ENCODE measurements around the gene PCNX4. TPM values are rescaled to one million over a fixed set of nuclear protein-coding genes. Genes with fewer than 3 reads are reported as not detected.
A peak's percentile ranks its signal among the peaks of the same experiment; 100 is the strongest.
"Not testable (repeated sequence)": the region's sequence is repeated elsewhere in the genome, so short reads cannot be mapped to it uniquely, and the experiment has no call there.

PCNX4 gene
- total RNA-seq, 1 experiment from 2014 or later, result 66.2 TPM

DNA sequence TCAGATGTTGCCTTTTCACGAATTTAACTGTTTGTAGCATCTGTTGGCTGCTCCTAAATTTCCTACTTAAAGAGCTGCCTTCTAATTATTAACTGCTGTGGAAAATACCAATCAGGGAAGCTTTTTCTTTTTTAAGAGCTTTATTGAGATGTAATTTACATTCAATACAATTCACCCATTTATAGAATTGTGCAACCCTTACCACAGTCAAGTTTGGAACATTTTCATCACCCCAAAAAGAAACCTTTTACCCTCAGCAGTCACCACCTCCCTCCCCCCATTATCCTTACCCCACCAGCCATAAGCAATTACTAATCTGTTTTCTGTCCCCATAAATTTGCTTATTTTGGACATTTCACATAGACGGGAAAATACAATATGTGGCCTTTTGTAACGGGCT, 1.4 kb downstream of the PCNX4 start:
- Histone ChIP-seq H3K9me3 (replicated peaks) (no peaks in the 10 kb centered on the region), H3K4me1 (peaks cover 15% of the 10 kb centered on the region; the same call in 1 of the 2 replicates), H3K27ac (peak overlapping the region; percentile 97), H3K36me3 (peaks cover 10% of the 10 kb centered on the region), H3K27me3 (no peaks in the 10 kb centered on the region), H3K4me3 (peak overlapping the region; percentile 87)
- no peak for DNase-seq

DNA sequence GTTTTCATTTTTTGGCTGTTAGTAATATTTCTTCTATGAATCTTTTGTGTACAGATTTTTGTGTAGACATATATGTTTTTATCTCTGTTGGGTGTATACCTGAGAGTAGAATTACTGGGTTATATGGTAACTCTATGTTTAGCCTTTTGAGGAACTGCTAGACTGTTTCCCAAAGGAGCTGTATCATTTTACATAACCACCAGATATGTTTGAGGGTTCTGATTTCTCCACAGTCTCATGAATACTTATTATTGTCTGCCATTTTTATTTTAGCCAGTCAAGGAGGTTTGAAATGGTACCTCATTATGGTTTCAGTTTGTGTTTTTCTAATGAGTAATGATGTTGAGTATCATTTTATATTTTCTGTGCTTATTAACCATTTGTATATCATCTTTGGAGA, 1.9 kb downstream of the PCNX4 start:
- peaks cover 15% of the 10 kb centered on the region for H3K36me3 ChIP-seq
- no peaks in the 10 kb centered on the region for H3K27me3 ChIP-seq
- H3K9me3 ChIP-seq (replicated peaks), result no peaks in the 10 kb centered on the region
- peaks cover 15% of the 10 kb centered on the region; the same call in 1 of the 2 replicates for H3K4me1 ChIP-seq
- peak overlapping the region; percentile 97; the same call in 1 of the 2 replicates for H3K27ac ChIP-seq
- DNase-seq, result peak in 1 of 2 experiments; percentile 5
- H3K4me3 ChIP-seq, result peak overlapping the region; percentile 87

DNA sequence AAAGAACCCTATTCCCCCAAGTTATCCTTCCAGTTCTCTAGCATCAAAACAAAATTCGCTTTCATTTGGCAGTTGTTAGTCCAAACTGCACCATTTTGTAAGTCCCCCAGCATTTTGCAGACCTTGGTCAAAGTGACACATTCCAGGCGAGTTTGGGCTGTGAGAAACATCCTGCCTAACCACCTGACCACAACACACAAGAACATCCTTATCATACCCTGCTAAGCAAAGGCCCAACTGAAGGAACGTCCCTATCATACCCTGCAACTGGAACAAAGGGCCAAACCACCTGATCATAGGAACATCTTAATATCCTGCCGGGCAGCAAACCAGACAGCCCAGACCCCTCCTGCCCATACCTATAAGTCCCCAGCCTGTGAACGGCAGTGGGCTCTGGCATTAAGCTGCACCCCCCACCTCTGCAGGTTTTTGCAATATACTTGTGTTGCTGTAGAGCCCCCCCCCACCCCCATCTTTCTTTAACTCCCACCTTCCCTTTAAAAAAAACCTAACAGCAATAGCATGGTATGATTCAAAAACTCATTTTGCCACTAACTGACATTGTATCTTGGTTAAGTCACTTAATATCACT, 2.7 kb downstream of the PCNX4 start:
- Histone ChIP-seq H3K4me1 (peaks cover 15% of the 10 kb centered on the region; the same call in 1 of the 2 replicates), H3K27me3 (no peaks in the 10 kb centered on the region), H3K27ac (no peak overlapping the region), H3K36me3 (peaks cover 15% of the 10 kb centered on the region), H3K9me3 (replicated peaks) (no peaks in the 10 kb centered on the region), H3K4me3 (no peak overlapping the region; the same call in 1 of the 2 replicates)
- no peak for DNase-seq

DNA sequence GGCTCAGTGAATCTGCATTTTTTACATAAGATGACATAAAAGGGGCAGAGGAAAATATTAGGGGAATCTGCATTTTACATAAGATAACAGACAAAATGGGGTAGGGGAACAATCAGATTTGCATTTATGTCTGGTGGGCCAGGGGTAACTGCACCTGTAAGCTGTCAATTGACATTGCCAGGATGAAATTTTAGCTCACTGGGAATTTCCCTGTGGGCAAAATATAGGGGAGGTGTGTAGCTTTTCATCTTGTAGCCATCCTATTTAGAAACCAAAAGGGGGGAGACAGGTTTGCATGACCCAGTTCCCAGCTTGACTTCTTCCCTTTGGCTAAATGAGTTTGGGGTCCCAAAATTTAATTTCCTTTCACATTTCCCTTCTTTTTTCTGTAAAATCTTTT, 3.5 kb downstream of the PCNX4 start:
- no peak for DNase-seq
- Histone ChIP-seq H3K36me3 (peaks cover 19% of the 10 kb centered on the region), H3K9me3 (replicated peaks) (no peaks in the 10 kb centered on the region), H3K27me3 (no peaks in the 10 kb centered on the region), H3K4me3 (no peak overlapping the region), H3K4me1 (peaks cover 12% of the 10 kb centered on the region; the same call in 1 of the 2 replicates), H3K27ac (no peak overlapping the region)

DNA sequence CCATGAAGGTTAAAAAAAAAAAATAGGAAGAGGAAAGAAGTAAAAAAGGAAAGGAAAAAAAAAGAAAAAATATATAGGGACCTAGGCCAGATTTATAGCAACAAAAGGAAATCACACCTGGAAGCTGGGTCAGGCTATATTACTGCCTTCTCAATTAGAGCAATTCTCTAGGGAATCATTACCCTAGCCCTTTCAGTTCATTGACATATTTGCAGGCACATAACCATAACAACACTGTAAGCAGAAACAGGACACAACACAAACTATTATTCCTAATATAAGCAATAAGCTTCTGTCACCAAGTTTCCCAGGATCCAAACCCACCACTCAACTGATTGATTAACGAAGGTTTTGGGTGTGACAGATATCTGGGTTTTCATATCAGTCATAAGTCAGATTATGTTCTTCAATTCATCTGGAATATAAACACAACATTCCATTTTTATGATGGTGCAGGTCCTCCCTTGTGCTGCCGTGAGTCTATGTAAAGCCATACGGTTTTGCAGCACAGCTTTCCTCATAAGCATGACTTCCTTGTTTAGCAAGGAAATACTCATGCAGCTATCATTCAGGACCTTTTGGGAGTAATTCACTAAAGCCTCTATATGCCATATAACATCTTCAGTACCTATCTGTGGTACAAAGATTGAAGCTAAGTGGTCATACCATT, 4.2 kb downstream of the PCNX4 start:
- no peak overlapping the region for H3K4me3 ChIP-seq
- H3K27ac ChIP-seq, result no peak overlapping the region
- H3K36me3 ChIP-seq, result peaks cover 19% of the 10 kb centered on the region
- peaks cover 7% of the 10 kb centered on the region; the same call in 1 of the 2 replicates for H3K4me1 ChIP-seq
- H3K9me3 ChIP-seq (replicated peaks), result no peaks in the 10 kb centered on the region
- no peaks in the 10 kb centered on the region for H3K27me3 ChIP-seq
- DNase-seq, result no peak

DNA sequence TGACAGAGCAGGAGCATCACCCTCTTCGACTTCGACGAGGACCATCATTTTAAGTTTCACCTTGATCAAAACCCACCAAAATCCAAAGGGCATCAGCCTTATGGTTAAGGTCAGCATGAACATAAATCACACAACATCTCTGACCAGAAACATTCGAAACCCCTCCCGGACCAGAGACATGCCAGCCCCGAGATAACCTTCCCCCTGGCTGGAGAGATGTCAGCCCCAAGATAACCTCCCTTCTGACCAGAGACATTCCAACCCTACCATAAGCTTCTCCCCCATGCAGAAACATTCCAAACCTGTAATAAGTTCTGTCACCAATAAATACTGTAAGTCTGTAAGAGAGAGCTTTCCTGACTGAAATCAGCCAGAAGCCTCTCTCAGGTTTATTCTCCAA, 6.3 kb downstream of the PCNX4 start:
- no peak for DNase-seq
- Histone ChIP-seq H3K27ac (no peak overlapping the region), H3K9me3 (replicated peaks) (no peaks in the 10 kb centered on the region), H3K4me3 (no peak overlapping the region), H3K4me1 (peaks cover 7% of the 10 kb centered on the region; the same call in 1 of the 2 replicates), H3K36me3 (peaks cover 19% of the 10 kb centered on the region), H3K27me3 (no peaks in the 10 kb centered on the region)

DNA sequence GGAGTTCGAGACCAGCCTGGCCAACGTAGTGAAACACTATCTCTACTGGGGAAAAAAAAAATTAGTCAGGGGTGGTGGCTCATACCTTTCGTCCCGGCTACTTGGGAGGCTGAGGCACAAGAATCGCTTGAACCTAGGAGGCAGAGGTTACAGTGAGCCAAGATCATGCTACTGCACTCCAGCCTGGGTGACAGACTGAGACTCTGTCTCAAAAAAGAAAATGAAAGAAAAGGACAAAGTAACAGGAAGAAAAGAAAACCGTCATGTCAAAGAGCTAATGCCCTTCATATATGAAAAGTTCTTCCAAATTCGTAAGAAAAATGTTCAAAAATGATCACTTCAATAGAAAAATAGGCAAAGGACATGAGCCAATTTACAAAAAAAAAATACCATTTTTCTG, 8.1 kb downstream of the PCNX4 start:
- H3K36me3 ChIP-seq, result peaks cover 19% of the 10 kb centered on the region
- H3K27ac ChIP-seq; H3K27me3 ChIP-seq; H3K4me3 ChIP-seq; H3K9me3 ChIP-seq (replicated peaks); H3K4me1 ChIP-seq; DNase-seq: not testable (repeated sequence)

DNA sequence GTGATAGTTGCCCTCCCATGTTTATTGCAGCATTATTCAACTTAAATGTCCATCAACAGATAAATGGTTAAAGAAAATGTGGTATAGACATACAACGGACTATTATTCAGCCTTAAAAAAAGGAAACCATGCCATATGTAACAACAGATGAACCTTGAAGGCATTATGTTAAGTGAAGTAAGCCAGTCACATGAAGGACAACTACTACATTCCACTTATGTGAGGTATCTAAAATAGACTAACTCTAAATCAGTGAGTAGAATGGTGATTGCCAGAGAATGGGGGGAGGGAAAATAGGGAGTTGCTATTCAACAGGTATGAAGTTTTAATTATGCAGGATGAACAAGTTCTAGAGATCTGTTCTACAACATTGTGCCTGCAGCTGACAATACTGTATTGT, 10.1 kb downstream of the PCNX4 start:
- H3K36me3 ChIP-seq, result peaks cover 15% of the 10 kb centered on the region
- no peaks in the 10 kb centered on the region for H3K27me3 ChIP-seq
- no peak for DNase-seq
- H3K9me3 ChIP-seq (replicated peaks), result no peaks in the 10 kb centered on the region
- H3K4me3 ChIP-seq, result no peak overlapping the region
- H3K4me1 ChIP-seq, result no peaks in the 10 kb centered on the region
- no peak overlapping the region for H3K27ac ChIP-seq

DNA sequence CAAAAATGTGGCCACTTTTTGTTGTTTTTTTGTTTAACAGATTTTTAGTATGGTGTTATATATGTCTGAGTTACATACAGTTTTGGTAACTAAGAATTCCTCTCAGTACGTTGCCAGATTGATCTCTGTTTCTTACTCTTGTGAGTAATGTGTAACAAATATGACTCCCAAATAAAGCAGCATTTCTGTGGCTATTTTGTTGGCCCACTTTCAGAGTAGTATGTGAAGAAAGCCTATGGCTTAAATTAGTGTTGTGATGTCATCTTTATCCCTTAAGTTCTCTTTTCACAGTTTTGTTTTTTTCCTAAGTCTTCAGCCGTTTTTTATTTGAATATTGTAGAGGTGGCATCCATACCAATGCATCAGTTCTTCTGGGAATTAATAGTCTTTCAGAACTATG, 10.7 kb downstream of the PCNX4 start:
- H3K27me3 ChIP-seq, result no peaks in the 10 kb centered on the region
- no peaks in the 10 kb centered on the region for H3K4me1 ChIP-seq
- no peaks in the 10 kb centered on the region for H3K9me3 ChIP-seq (replicated peaks)
- H3K4me3 ChIP-seq, result no peak overlapping the region
- no peak overlapping the region for H3K27ac ChIP-seq
- DNase-seq, result no peak
- H3K36me3 ChIP-seq, result peaks cover 13% of the 10 kb centered on the region

DNA sequence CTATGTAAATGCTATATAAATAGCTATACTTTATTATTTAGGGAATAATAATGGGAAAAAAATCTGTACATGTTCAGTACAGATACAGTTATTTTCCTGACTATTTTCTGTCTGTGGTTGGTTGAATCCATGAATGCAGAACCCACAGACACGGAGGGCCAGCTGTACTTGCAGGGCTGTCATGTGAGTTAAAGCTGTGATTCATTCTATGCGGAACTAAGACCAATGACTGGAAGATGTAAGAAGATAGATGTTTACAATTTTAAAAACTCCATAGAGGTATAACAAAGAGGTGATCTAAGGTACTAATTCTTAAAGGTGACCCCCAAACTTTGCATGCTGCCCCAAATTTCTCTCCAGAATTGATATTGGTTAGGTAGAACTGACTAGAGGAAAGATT, 14.6 kb downstream of the PCNX4 start:
- H3K27ac ChIP-seq, result no peak overlapping the region
- H3K4me1 ChIP-seq, result no peaks in the 10 kb centered on the region
- no peaks in the 10 kb centered on the region for H3K27me3 ChIP-seq
- DNase-seq, result peak in 1 of 2 experiments; percentile 8
- H3K9me3 ChIP-seq (replicated peaks), result no peaks in the 10 kb centered on the region
- no peak overlapping the region for H3K4me3 ChIP-seq
- H3K36me3 ChIP-seq, result peaks cover 18% of the 10 kb centered on the region

DNA sequence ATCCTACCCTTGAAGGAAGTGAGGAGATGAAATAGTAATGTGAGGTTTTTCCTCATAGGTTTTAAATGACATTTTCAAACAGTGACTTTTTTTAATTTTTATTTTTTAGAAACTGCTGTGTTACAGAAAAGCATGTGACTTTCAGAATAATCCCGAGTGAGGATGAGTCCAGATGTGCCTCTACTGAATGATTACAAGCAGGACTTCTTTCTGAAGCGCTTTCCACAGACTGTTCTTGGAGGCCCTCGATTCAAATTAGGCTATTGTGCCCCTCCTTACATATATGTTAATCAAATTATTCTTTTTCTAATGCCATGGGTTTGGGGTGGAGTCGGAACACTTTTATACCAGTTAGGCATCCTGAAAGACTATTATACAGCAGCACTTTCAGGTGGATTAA, 15.8 kb downstream of the PCNX4 start:
- H3K36me3 ChIP-seq, result peaks cover 18% of the 10 kb centered on the region

DNA sequence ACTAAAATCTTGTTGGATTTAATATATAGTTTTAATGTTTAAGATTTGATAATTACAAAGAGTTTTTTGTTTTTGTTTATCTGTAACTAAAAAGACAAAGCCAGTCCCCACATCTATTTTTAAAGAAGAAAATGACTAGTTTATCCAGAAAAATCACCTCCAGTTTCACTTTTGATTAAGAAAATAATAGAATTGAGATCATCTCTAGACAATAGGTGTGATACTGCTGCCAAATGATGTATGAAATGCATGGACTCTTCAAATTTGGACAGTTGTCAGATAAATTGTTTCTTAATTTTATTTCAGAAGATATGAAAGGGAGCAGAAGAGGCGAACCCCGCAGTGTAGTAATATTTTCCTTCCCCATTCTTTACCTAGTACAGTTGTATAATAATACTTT, 20.0 kb downstream of the PCNX4 start:
- no peak overlapping the region for H3K4me3 ChIP-seq
- no peak for DNase-seq
- no peak overlapping the region for H3K27ac ChIP-seq
- H3K9me3 ChIP-seq (replicated peaks), result no peaks in the 10 kb centered on the region
- no peaks in the 10 kb centered on the region for H3K27me3 ChIP-seq
- peaks cover 32% of the 10 kb centered on the region for H3K36me3 ChIP-seq
- H3K4me1 ChIP-seq, result no peaks in the 10 kb centered on the region

More for the DNA sequence above, 15.8 kb downstream of the PCNX4 start:
- Histone ChIP-seq H3K4me3 (no peak overlapping the region), H3K27ac (no peak overlapping the region), H3K4me1 (no peaks in the 10 kb centered on the region), H3K9me3 (replicated peaks) (no peaks in the 10 kb centered on the region), H3K27me3 (no peaks in the 10 kb centered on the region)
- no peak for DNase-seq

DNA sequence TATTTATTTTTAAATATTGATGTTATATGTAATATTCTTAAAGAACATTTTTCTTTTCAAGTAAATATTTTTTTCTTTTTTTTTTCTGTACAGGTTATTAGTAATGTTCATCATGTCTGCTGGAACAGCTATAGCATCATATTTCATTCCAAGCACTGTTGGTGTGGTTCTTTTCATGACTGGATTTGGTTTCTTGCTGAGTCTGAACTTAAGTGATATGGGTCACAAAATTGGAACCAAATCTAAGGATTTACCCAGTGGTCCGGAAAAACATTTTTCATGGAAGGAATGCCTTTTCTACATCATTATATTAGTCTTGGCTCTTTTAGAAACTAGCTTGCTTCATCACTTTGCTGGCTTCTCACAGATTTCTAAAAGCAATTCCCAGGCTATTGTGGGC, 23.2 kb downstream of the PCNX4 start:
- DNase-seq, result no peak

DNA sequence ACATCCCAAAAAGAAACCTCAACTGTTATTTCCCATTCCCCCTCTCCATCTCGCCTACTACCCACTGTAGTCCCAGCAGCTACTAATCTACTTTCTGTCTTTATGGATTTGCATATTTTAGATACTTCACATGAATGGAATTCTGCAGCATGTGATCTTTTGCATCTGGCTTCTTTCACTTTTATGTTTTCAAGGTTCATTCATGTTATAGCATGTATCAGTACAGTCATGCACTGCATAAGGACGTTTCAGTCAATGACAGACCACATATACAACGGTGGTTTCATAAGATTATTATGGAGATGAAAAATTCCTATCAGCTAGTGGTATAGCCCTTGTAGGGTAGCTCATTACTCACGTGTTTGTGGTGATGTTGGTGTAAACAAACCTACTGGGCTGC, 24.5 kb downstream of the PCNX4 start:
- H3K9me3 ChIP-seq (replicated peaks), result no peaks in the 10 kb centered on the region
- peaks cover 34% of the 10 kb centered on the region for H3K36me3 ChIP-seq
- H3K27ac ChIP-seq, result no peak overlapping the region
- no peaks in the 10 kb centered on the region for H3K27me3 ChIP-seq
- no peak for DNase-seq
- no peaks in the 10 kb centered on the region for H3K4me1 ChIP-seq
- no peak overlapping the region for H3K4me3 ChIP-seq

More for the DNA sequence above, 23.2 kb downstream of the PCNX4 start:
- H3K4me3 ChIP-seq, result no peak overlapping the region
- H3K4me1 ChIP-seq, result no peaks in the 10 kb centered on the region
- H3K27ac ChIP-seq, result no peak overlapping the region
- peaks cover 36% of the 10 kb centered on the region for H3K36me3 ChIP-seq
- no peaks in the 10 kb centered on the region for H3K9me3 ChIP-seq (replicated peaks)
- no peaks in the 10 kb centered on the region for H3K27me3 ChIP-seq

DNA sequence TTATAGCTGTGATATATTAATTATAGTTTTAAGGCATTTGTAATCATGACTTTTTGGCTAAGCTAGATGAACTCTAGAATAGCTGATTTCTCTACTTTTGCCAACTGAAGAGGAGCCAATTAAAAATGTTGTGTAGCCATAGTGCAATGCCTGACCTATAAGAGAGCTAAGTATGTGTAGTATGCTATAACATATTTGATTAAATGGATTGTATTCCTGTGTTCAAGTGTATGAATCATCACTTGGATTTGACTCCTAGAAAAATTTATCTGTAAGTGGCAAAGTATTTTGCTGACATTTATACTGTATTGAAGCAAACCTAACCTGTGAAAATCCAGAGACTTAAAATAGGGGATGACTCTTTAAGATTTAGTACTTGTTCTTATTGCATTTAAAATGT, 34.2 kb downstream of the PCNX4 start:
- peaks cover 64% of the 10 kb centered on the region for H3K36me3 ChIP-seq
- DNase-seq, result no peak

DNA sequence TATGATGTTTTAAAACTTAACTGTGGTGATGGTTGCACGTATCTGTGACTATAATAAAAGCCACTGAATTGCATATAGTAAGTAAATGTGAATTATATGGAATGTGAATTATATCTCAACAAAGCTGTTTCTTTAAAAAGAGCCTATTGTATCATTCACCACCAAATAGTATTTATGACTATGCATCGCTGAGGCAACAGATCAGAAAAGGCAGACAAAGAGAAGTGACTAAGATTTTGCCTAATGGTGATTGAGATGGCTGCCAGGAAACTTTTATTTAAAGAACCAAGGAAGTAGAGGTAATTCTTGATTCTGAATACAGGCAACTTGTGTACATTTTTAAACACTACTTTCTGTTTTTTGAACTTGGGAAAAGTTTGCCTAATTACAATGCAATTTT, 41.8 kb downstream of the PCNX4 start:
- H3K4me1 ChIP-seq, result no peaks in the 10 kb centered on the region
- DNase-seq, result no peak
- H3K27me3 ChIP-seq, result no peaks in the 10 kb centered on the region
- H3K4me3 ChIP-seq, result no peak overlapping the region
- no peak overlapping the region for H3K27ac ChIP-seq
- H3K9me3 ChIP-seq (replicated peaks), result no peaks in the 10 kb centered on the region
- peaks cover 17% of the 10 kb centered on the region for H3K36me3 ChIP-seq

More for the DNA sequence above, 34.2 kb downstream of the PCNX4 start:
- H3K27ac ChIP-seq, result no peak overlapping the region
- H3K4me3 ChIP-seq, result no peak overlapping the region
- no peaks in the 10 kb centered on the region for H3K9me3 ChIP-seq (replicated peaks)
- no peaks in the 10 kb centered on the region for H3K4me1 ChIP-seq
- H3K27me3 ChIP-seq, result no peaks in the 10 kb centered on the region

All from SJCRH30 (cell line).